SH-SY5Y (cell line): ENCODE measurements around the gene XRRA1.

Experiments used
- GATA2 ChIP-seq: IDR thresholded peaks from 2 replicates; pipeline ENCODE4 v1.6.1; 2011; ENCODE audit warnings: mild to moderate bottlenecking, low read depth, low read length
- GATA3 ChIP-seq: IDR thresholded peaks from 2 replicates; pipeline ENCODE4 v1.6.1; 2011; ENCODE audit warnings: low read depth, mild to moderate bottlenecking, low read length, moderate library complexity

DNA sequence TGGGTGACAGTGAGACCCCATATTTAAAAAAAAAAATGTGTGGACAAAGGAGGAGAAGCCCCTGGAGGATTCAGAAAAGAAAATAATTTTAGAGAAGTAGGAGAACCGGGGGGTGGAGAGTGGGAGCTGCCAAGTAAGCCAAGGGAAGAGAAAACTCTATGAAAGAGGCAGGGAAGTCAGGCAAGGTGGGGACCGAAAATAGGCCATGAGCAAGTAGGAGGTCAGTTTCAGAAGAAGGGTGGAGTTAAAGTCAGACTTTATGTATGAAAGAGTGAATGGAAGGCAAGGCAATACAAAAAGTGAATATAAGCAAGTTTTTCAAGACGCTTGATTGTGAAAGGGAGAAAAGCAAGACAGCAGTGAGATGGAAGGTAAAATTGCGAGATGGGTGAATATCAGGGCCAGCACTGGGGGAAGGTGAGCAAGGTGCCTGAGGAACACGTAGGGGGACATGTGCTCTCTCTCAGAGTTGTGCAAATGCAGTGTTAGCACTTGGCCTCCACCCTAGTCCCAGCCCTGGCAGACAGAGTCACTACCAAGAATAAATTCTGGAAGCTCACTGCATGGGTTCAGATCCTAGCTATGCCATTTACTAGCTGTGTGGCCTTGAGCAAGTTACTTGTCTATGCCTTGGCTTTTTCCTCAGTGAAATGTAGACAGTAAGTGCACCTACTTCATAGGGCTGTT, 6.7 kb downstream of the XRRA1 start:
- TF ChIP-seq GATA3 (no peak), GATA2 (no peak)
